ENCODE measurements around the gene FLRT2.

The FLRT2 gene, protein sequence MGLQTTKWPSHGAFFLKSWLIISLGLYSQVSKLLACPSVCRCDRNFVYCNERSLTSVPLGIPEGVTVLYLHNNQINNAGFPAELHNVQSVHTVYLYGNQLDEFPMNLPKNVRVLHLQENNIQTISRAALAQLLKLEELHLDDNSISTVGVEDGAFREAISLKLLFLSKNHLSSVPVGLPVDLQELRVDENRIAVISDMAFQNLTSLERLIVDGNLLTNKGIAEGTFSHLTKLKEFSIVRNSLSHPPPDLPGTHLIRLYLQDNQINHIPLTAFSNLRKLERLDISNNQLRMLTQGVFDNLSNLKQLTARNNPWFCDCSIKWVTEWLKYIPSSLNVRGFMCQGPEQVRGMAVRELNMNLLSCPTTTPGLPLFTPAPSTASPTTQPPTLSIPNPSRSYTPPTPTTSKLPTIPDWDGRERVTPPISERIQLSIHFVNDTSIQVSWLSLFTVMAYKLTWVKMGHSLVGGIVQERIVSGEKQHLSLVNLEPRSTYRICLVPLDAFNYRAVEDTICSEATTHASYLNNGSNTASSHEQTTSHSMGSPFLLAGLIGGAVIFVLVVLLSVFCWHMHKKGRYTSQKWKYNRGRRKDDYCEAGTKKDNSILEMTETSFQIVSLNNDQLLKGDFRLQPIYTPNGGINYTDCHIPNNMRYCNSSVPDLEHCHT

GRCh38 chr14:85529803-85530574 lies at the start of gene FLRT2:
Gene FLRT2 (plus strand): TSS chr14:85530144. CDS start chr14:85621515, 91,371 bp downstream.
- no peak for DNase-seq

- no peak for DNase-seq
Measured at GRCh38 chr14:85481471-85481870, 48.5 kb upstream of the FLRT2 start.

DNA sequence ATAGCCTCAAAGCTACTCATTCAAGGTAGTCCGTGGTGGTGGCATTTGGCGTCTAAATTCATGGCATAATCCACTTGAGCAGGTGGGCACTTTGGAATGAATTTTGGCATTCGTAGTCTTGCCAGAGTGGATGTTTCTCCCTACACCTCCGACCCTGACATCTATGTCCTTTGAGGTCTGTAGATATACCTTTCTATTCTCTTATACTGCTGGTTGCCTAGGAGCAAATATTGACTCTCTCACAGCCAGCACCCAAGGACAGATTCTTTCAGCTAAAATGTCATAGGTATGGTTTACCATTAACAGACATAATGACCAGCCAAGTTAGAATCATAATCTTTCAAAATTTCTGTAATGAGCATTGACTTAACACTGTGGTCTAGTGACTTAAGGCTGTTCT lies 47.4 kb upstream of the FLRT2 start:
- no peak for DNase-seq

- no peak for DNase-seq
Measured at GRCh38 chr14:85483037-85483436, 46.9 kb upstream of the FLRT2 start.

- no peak for DNase-seq
Measured at GRCh38 chr14:85483652-85484051, 46.3 kb upstream of the FLRT2 start.

- DNase-seq, result no peak
Measured at GRCh38 chr14:85487215-85487614, 42.7 kb upstream of the FLRT2 start.

DNA sequence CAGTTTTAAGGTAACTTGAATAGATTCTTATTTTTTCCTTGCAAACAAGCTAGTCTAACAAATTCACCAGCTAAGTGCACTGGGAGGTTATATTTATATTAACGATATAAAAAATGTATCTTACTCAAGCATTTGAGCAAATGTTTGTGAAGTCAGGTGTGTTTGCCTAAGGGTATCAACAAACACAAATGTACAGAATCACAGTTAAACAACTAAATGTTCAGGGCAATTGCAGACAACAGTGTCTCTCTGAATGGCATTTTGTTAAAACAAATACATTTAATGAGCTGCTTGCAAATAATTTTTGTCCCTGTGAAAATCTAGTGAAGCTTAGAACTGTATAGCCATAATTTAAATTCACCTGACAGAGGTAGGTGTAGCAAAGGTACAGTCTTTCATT lies 28.2 kb upstream of the FLRT2 start:
- no peak for DNase-seq

GRCh38 chr14:85508863-85509262 lies 21.1 kb upstream of the FLRT2 start:
- DNase-seq, result no peak

DNA sequence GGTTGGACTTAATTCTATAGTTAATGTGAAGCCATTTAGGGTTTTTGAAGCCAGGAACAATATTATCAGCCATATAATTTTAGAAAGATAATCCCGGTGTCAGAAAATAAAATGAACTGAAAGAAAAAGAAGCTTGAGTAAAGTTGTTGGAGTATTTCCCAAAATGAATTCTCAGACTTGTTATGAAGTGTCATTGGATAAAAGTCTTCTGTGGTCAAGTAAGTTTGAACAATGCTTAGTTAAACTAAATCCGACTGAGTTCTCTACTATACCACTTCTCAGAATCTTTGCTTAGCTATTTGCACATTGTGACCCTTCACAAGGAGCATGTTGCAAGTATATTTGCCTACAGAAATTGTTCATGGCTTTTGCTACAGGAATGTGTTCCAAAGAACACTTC lies 17.5 kb upstream of the FLRT2 start:
- no peak for DNase-seq

- DNase-seq, result no peak
Measured at GRCh38 chr14:85514487-85514886, 15.5 kb upstream of the FLRT2 start.

DNA sequence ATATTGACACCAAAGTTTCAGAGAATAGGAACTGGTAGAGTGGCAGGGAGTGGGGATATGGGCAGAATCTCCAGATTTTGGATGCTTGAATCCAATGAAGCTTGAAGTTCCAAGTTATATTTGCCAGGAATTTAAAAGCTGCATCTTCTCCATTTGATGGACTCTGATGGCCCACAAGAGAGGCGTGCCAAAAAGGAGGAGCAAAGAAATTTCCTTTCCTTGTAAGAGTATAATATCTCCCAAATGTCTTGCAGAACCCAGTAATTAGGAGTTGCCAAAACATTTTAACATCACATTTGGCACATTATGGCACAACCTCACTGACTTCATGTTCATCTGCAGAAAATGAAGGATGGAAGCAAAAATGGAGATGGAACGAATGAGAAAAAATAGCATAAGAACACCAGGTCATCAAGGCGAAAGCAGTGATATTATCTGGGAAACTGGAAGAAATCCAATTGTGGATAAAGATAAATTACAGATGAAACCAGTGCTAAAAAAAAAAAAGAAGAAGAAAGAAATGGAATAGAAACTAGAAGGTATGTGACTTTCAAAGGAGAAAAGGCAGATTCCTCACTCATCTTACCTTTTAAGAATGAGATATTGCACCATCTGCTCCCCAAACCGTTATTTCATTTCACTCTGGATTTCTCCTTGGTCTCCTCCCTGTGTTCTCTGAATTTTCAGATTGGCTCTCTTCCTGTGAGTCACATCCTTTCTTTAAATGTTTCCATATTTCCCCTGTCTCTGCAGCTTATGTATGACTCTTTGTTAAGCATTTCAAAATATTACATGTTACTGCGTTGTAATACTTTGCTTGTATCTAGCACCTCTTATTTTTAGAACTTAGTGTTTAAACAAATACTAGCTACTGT lies 13.5 kb upstream of the FLRT2 start:
- no peak for DNase-seq

DNA sequence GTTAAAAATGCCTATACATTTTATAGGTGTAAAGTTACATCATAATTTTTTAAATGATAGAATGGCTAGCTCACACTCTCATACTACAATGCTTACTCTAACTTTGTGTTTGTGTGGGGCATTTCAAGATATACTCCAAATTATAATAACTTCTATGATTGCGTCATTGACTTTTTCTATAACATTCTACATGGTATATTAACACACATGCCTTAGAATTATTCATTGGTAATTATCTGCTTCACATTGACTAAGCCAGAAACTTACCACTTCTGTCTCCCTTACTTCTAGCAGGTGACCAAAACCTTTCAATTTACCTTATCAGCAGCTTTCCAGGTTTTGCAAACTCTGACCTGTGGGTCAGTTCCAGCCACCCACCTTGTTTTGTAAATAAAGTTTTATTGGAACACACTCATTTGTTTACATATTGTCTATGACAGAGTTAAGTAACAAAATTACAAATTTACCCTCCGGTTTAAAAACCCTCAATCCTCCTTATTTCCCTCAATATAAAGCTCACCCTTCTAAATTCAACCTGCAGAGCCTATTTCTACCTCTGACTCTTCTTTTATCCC lies 12.7 kb upstream of the FLRT2 start:
- no peak for DNase-seq

DNA sequence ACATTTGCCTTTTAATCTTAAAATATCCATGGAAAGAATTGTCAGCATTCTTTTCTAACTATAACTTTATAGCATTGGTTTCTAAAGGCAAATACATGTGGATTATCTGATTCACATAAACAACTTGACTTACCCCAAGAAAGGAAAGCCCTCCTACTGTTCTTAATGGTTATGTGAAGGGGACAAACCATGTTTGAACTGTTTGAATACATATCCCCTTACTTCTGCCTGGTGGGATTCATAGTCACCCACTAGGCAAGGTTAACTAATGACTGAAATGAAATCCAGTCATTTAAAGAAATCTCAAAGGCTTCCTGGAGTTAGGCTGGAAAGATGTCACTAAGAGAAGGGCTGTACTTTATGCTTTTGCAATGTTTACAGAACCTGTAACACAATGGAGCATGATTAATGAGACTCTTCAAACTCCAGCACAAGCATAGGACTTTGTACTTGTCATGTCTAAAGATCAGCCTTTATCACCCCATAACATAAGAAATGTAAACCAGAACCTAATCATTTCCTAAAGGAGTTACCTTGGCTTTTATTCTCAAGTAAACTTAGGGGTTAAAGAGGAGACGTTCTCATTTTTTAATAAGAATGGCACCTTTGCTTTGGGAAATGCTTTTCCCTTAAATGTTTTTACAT lies 10.2 kb upstream of the FLRT2 start:
- no peak for DNase-seq

GRCh38 chr14:85520581-85520980 lies 9.4 kb upstream of the FLRT2 start:
- DNase-seq, result no peak

- no peak for DNase-seq
Measured at GRCh38 chr14:85523624-85524023, 6.3 kb upstream of the FLRT2 start.

DNA sequence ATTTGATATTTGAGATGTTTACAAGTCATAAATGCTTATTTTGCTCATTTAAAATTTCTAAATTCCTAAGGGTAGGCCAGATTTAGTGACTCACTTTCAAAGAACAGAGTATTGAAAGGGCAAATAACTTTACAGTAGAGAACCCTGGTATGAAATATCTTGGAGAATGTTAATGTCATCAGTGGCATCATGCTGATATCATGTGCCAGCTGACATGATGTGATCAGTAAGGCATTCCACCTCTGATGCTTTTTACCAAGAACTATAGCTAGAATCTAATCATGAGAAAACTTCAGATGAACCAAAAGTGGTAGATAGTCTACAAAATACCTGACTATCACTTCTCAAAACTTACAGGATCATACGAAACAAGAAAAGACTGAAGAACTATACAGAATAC lies 2.9 kb upstream of the FLRT2 start:
- no peak for DNase-seq

DNA sequence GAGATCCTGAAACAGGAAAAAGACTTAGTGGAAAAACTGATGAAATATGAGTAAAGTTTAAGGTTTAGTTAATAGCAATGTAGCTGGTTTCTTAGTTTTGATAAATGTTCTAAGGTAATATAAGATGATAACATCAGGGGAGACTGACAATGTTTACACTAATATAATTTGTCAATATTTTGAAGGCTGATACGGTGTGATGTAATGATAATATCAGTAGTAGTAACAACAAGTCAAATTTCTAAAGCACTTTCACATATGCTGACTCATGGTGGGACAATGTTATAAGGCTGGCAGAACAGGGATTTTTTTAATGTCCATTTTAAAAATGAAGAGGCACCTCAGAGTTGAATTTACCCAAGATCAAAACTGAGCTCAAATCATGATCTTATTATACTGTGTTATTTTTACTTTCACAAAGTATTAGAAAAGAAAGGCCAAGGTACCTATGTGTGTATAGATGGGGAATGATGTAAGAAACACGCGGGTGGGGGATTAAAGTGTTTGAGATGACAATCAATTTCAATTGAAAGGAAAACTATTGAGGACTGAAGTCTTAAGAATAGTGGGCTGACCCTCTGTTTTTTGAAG lies 2.4 kb upstream of the FLRT2 start:
- no peak for DNase-seq

- DNase-seq, result no peak
Measured at GRCh38 chr14:85528080-85528896, 1.7 kb upstream of the FLRT2 start.

- DNase-seq, result no peak
Measured at GRCh38 chr14:85528897-85529631, 880 bp upstream of the FLRT2 start.

- no peak for DNase-seq
Measured at GRCh38 chr14:85530626-85531025, 682 bp downstream of the FLRT2 start.

All from activated naive CD4-positive, alpha-beta T cell (primary cell).